Liver (tissue), 9 donors: Measurements from ENCODE around the gene CYP24A1. TPM values are rescaled to one million over a fixed set of nuclear protein-coding genes. Genes with fewer than 3 reads are reported as not detected.

Experiments
- DNase-seq: peaks from one replicate; pipeline ENCODE4 v3.0.0-alpha.2; 2017; ENCODE audit warnings: low spot score
- H3K27ac ChIP-seq, 2 donors: one replicate each; pipeline ENCODE4 v1.7.0; 2013; ENCODE audit warnings: inconsistent platforms in 2 of 2, low read length in 2 of 2, control low read depth in 1 of 2, low read depth in 1 of 2, mild to moderate bottlenecking in 1 of 2
- H3K27me3 ChIP-seq, 4 donors: one replicate each; pipeline versions ENCODE4 v1.6.1 to v1.7.0; 2013; ENCODE audit warnings: low read length in 3 of 4, inconsistent platforms in 1 of 4, mild to moderate bottlenecking in 1 of 4, moderate library complexity in 1 of 4; ENCODE audit not compliant: control insufficient read depth in 4 of 4, insufficient read depth in 4 of 4
- H3K36me3 ChIP-seq, 4 donors: one replicate each; pipeline versions ENCODE4 v1.6.1 to v1.7.0; 2013; ENCODE audit warnings: low read length in 3 of 4, mild to moderate bottlenecking in 3 of 4, low read depth in 1 of 4, moderate library complexity in 1 of 4; ENCODE audit not compliant: control insufficient read depth in 4 of 4, insufficient read depth in 3 of 4
- H3K4me1 ChIP-seq, 4 donors: one replicate each; pipeline versions ENCODE4 v1.6.1 to v1.7.0; 2013; ENCODE audit warnings: low read length in 3 of 4, mild to moderate bottlenecking in 3 of 4, moderate library complexity in 1 of 4; ENCODE audit not compliant: control insufficient read depth in 4 of 4, insufficient read depth in 4 of 4
- H3K4me3 ChIP-seq, 3 donors: one replicate each; pipeline versions ENCODE4 v1.6.1 to v1.7.0; 2013; ENCODE audit warnings: low read length in 3 of 3, control low read depth in 1 of 3, low read depth in 1 of 3, mild to moderate bottlenecking in 1 of 3
- H3K9ac ChIP-seq, 2 donors: one replicate each; pipeline ENCODE4 v1.7.0; 2013; ENCODE audit warnings: low read length in 2 of 2, mild to moderate bottlenecking in 2 of 2, moderate library complexity in 2 of 2, control low read depth in 1 of 2, low read depth in 1 of 2
- H3K9me3 ChIP-seq, 4 donors: one replicate each; pipeline versions ENCODE4 v1.6.1 to v1.7.0; 2013; ENCODE audit warnings: low read length in 3 of 4; ENCODE audit not compliant: control insufficient read depth in 4 of 4
- EGR1 ChIP-seq, 2 donors: IDR thresholded peaks; 2 replicates each; pipeline ENCODE4 v1.6.1; 2016 to 2018; ENCODE audit warnings: antibody characterized with exemption in 2 of 2, low read depth in 2 of 2
- FOXA2 ChIP-seq: IDR thresholded peaks from 2 replicates; pipeline ENCODE4 v1.6.1; 2016; ENCODE audit warnings: antibody characterized with exemption
- GABPA ChIP-seq, 2 donors: IDR thresholded peaks in 1 of 2; conservative IDR thresholded peaks in 1 of 2; 2 replicates each; pipeline ENCODE4 v1.6.1; 2016; ENCODE audit warnings: antibody characterized with exemption in 2 of 2, mild to moderate bottlenecking in 1 of 2, moderate library complexity in 1 of 2
- HNF4A ChIP-seq, 2 donors: conservative IDR thresholded peaks; 2 replicates each; pipeline ENCODE4 v1.6.1; 2016; ENCODE audit warnings: antibody characterized with exemption in 2 of 2, mild to moderate bottlenecking in 2 of 2
- HNF4G ChIP-seq: IDR thresholded peaks from 2 replicates; pipeline ENCODE4 v1.6.1; 2016; ENCODE audit warnings: antibody characterized with exemption
- JUND ChIP-seq, 2 donors: IDR thresholded peaks; 2 replicates each; pipeline ENCODE4 v1.6.1; 2016; ENCODE audit warnings: antibody characterized with exemption in 2 of 2
- MAX ChIP-seq: IDR thresholded peaks from 2 replicates; pipeline ENCODE4 v1.6.1; 2016; ENCODE audit warnings: antibody characterized with exemption
- NR2F2 ChIP-seq: IDR thresholded peaks from 2 replicates; pipeline ENCODE4 v1.6.1; 2016; ENCODE audit warnings: antibody characterized with exemption
- RAD21 ChIP-seq, 2 donors: IDR thresholded peaks; 2 replicates each; pipeline ENCODE4 v1.6.1; 2016; ENCODE audit warnings: antibody characterized with exemption in 2 of 2, mild to moderate bottlenecking in 2 of 2
- RXRA ChIP-seq, 2 donors: IDR thresholded peaks; 2 replicates each; pipeline ENCODE4 v1.6.1; 2017 to 2018; ENCODE audit warnings: antibody characterized with exemption in 2 of 2, mild to moderate bottlenecking in 1 of 2
- SP1 ChIP-seq: IDR thresholded peaks from 2 replicates; pipeline ENCODE4 v1.6.1; 2018; ENCODE audit warnings: antibody characterized with exemption, mild to moderate bottlenecking
- TAF1 ChIP-seq: conservative IDR thresholded peaks from 2 replicates; pipeline ENCODE4 v1.6.1; 2016; ENCODE audit warnings: antibody characterized with exemption, mild to moderate bottlenecking
- YY1 ChIP-seq: IDR thresholded peaks from 2 replicates; pipeline ENCODE4 v1.6.1; 2016; ENCODE audit warnings: antibody characterized with exemption, mild to moderate bottlenecking
- WGBS: extraction: QIAGEN DNeasy Blood & Tissue Kit; methylation state at CpG from one replicate; pipeline ENCODE4 v1.1.7; 2013; 5-methylcytosine and 5-hydroxymethylcytosine counted together
- polyA plus RNA-seq, 2 donors: library from polyadenylated mRNA; stranded (reverse) in 1 of 2; unstranded in 1 of 2; fragments of 200-250 nt in 1 of 2; fragments of >200 nt in 1 of 2; fragmentation: Nextera tagmentation in 1 of 2; extraction: Ambion mirVana in 1 of 2; gene quantifications; one replicate each; pipeline versions ENCODE4 v1.2.1 to v1.2.3, GENCODE V29; 2013 to 2015
- total RNA-seq, 2 donors: library from RNA; depleted of rRNA; stranded (reverse); fragments of >200 nt; gene quantifications; one replicate each; pipeline ENCODE4 v1.2.3, GENCODE V29; 2014
- TF ChIP-seq, protein P1 (sequence below): IDR thresholded peaks from 2 replicates; pipeline ENCODE4 v1.6.1; 2016; ENCODE audit warnings: antibody characterized with exemption
- TF ChIP-seq, protein P2 (sequence below): fragments of 150-350 bp; IDR thresholded peaks from 2 replicates; pipeline ENCODE4 v1.5.1; 2017; ENCODE audit warnings: improper control_type of control experiment, low read depth, low read length; ENCODE audit not compliant: missing input control
- TF ChIP-seq, protein P3 (sequence below): IDR thresholded peaks from 2 replicates; pipeline ENCODE4 v1.6.1; 2016; ENCODE audit warnings: antibody characterized with exemption
- donor health status: healthy.
- donor health status: healthy.
- donor health status: healthy.
- donor health status: healthy.
- donor health status: healthy.

The CYP24A1 gene
- total and polyA plus RNA-seq, 4 donors: not detected

GRCh38 chr20:54140486-54140885, 33.3 kb downstream of the CYP24A1 start:
- DNase-seq: no peak
- H3K4me3 ChIP-seq: no peak overlapping the region
- no peaks in the 10 kb centered on the region for H3K27me3 ChIP-seq
- H3K27ac ChIP-seq: no peak overlapping the region
- TF ChIP-seq HNF4G (no peak), EGR1 (IDR thresholded peaks at IDR 0.05; ENCODE audit: low read depth in 2 of 2) (no peak), YY1 (no peak), SP1 (no peak), MAX (no peak), FOXA2 (no peak), RXRA (IDR thresholded peaks at IDR 0.05) (no peak), RAD21 (IDR thresholded peaks at IDR 0.05) (no peak), GABPA (IDR thresholded peaks at IDR 0.05 in 1 of 2, conservative IDR thresholded peaks at IDR 0.05 in 1 of 2) (no peak), JUND (IDR thresholded peaks at IDR 0.05) (no peak), TAF1 (no peak)
- TF ChIP-seq, protein P1, sequence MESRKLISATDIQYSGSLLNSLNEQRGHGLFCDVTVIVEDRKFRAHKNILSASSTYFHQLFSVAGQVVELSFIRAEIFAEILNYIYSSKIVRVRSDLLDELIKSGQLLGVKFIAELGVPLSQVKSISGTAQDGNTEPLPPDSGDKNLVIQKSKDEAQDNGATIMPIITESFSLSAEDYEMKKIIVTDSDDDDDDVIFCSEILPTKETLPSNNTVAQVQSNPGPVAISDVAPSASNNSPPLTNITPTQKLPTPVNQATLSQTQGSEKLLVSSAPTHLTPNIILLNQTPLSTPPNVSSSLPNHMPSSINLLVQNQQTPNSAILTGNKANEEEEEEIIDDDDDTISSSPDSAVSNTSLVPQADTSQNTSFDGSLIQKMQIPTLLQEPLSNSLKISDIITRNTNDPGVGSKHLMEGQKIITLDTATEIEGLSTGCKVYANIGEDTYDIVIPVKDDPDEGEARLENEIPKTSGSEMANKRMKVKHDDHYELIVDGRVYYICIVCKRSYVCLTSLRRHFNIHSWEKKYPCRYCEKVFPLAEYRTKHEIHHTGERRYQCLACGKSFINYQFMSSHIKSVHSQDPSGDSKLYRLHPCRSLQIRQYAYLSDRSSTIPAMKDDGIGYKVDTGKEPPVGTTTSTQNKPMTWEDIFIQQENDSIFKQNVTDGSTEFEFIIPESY: no peak
- TF ChIP-seq, protein P2, sequence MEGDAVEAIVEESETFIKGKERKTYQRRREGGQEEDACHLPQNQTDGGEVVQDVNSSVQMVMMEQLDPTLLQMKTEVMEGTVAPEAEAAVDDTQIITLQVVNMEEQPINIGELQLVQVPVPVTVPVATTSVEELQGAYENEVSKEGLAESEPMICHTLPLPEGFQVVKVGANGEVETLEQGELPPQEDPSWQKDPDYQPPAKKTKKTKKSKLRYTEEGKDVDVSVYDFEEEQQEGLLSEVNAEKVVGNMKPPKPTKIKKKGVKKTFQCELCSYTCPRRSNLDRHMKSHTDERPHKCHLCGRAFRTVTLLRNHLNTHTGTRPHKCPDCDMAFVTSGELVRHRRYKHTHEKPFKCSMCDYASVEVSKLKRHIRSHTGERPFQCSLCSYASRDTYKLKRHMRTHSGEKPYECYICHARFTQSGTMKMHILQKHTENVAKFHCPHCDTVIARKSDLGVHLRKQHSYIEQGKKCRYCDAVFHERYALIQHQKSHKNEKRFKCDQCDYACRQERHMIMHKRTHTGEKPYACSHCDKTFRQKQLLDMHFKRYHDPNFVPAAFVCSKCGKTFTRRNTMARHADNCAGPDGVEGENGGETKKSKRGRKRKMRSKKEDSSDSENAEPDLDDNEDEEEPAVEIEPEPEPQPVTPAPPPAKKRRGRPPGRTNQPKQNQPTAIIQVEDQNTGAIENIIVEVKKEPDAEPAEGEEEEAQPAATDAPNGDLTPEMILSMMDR: no peak
- TF ChIP-seq, protein P3, sequence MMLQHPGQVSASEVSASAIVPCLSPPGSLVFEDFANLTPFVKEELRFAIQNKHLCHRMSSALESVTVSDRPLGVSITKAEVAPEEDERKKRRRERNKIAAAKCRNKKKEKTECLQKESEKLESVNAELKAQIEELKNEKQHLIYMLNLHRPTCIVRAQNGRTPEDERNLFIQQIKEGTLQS: no peak
- H3K9me3 ChIP-seq: peaks cover 0 to 1% (median 0%) of the 10 kb centered on the region in 4 donors
- 95% methylated on average over 3 of the region's 3 CpGs for WGBS
- no peaks in the 10 kb centered on the region for H3K4me1 ChIP-seq
- H3K9ac ChIP-seq: no peak overlapping the region
- no peaks in the 10 kb centered on the region for H3K36me3 ChIP-seq

DNA sequence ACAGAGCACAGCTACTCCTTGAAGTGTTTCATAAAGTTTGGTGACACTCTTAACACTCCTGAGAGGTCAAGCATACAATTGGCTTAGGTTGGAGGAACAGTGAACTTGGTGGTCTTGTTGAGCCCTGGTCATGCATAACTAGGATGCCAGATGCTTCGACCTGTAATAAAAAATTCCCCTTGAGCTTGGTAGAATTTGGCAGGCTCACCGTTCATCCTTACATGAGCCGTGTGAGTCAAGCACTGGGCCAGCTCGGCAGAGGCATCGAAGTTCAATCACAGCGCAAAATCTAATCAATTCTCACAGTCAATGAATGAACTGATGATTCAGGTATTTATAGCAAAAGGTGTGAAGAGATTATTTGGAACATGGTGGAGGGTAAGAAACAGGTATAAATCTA, 33.7 kb downstream of the CYP24A1 start:
- H3K27me3 ChIP-seq: no peaks in the 10 kb centered on the region
- peaks cover 0 to 1% (median 0%) of the 10 kb centered on the region in 4 donors for H3K9me3 ChIP-seq
- no peaks in the 10 kb centered on the region for H3K4me1 ChIP-seq
- TF ChIP-seq, protein P3: no peak
- TF ChIP-seq, protein P1: no peak
- TF ChIP-seq MAX: no peak
- no peak for TF ChIP-seq HNF4A (conservative IDR thresholded peaks at IDR 0.05)
- TF ChIP-seq NR2F2: no peak
- TF ChIP-seq FOXA2: no peak
- no peak for DNase-seq
- 89% methylated on average over 6 of the region's 6 CpGs for WGBS
- no peaks in the 10 kb centered on the region for H3K36me3 ChIP-seq
- H3K4me3 ChIP-seq: no peak overlapping the region
- no peak overlapping the region for H3K27ac ChIP-seq
- H3K9ac ChIP-seq: no peak overlapping the region
